Body of pancreas (tissue), 4 donors: ENCODE measurements around the gene MRPL11.

ENCODE experiments used
- CTCF ChIP-seq, 7 experiments: fragments of 450-650 bp in 4 of 7; fragments of 200-600 bp in 3 of 7; sonication (generic) in 3 of 7; IDR thresholded peaks; one replicate each; pipeline ENCODE4 v1.5.1; 2016 to 2019; ENCODE audit warnings: antibody characterized with exemption in 7 of 7
- POLR2A ChIP-seq, 3 donors: fragments of 450-650 bp; IDR thresholded peaks; one replicate each; pipeline ENCODE4 v1.6.1; 2016; ENCODE audit warnings: antibody characterized with exemption in 3 of 3, mild to moderate bottlenecking in 2 of 3

GRCh38 chr11:66451663-66452062 is 13.0 kb upstream of the MRPL11 start:
- no peak for TF ChIP-seq CTCF (IDR thresholded peaks at IDR 0.05)
- no peak for TF ChIP-seq POLR2A (IDR thresholded peaks at IDR 0.05)
